Osteoblast (primary cell): ENCODE measurements around the gene RYR2. TPM values are rescaled to one million over a fixed set of nuclear protein-coding genes. Genes with fewer than 3 reads are reported as not detected.

ENCODE experiments used
- DNase-seq: peaks from one replicate; pipeline ENCODE4 v3.0.0; 2011; ENCODE audit warnings: low spot score, mixed read lengths; ENCODE audit not compliant: insufficient read length; ENCODE audit errors: missing footprints
- H2AFZ ChIP-seq: 2 replicates; pipeline ENCODE4 v1.6.0; 2011; ENCODE audit warnings: mild to moderate bottlenecking, low read length
- H3K27ac ChIP-seq: 2 replicates; pipeline ENCODE4 v1.5.1; 2011; ENCODE audit warnings: mild to moderate bottlenecking, low read depth, low read length, moderate library complexity
- H3K27me3 ChIP-seq: 2 replicates; pipeline ENCODE4 v1.6.0; 2012; ENCODE audit warnings: mild to moderate bottlenecking, control low read depth, inconsistent platforms, low read length, moderate library complexity; ENCODE audit not compliant: insufficient read depth
- H3K36me3 ChIP-seq: 2 replicates; pipeline ENCODE4 v1.5.1; 2011; ENCODE audit warnings: mild to moderate bottlenecking, low read length, control low read depth, moderate library complexity; ENCODE audit not compliant: insufficient read depth
- H3K4me1 ChIP-seq: 2 replicates; pipeline ENCODE4 v1.5.1; 2011; ENCODE audit warnings: mild to moderate bottlenecking, low read length, control low read depth, moderate library complexity; ENCODE audit not compliant: insufficient read depth
- H3K4me2 ChIP-seq: 2 replicates; pipeline ENCODE4 v1.6.0; 2011; ENCODE audit warnings: mild to moderate bottlenecking, low read length; ENCODE audit not compliant: insufficient read depth
- H3K4me3 ChIP-seq: fragments of 200-600 bp; sonication (generic); 3 replicates; pipeline ENCODE4 v1.5.1; 2012; ENCODE audit warnings: mild to moderate bottlenecking, low read length, inconsistent platforms; ENCODE audit not compliant: insufficient read depth
- H3K79me2 ChIP-seq: 2 replicates; pipeline ENCODE4 v1.6.0; 2012; ENCODE audit warnings: mild to moderate bottlenecking, low read length, control low read depth, inconsistent platforms; ENCODE audit not compliant: insufficient read depth
- H3K9me3 ChIP-seq: 2 replicates; pipeline ENCODE4 v1.5.1; 2011; ENCODE audit warnings: low read depth, low read length, control low read depth
- H4K20me1 ChIP-seq: 2 replicates; pipeline ENCODE4 v1.6.0; 2012; ENCODE audit warnings: mild to moderate bottlenecking, low read length, control low read depth; ENCODE audit not compliant: insufficient read depth
- CTCF ChIP-seq: IDR thresholded peaks from 2 replicates; pipeline ENCODE4 v1.5.1; 2011; ENCODE audit warnings: mild to moderate bottlenecking, low read depth, low read length, moderate library complexity; ENCODE audit errors: extremely low read depth
- total RNA-seq: library from RNA; depleted of rRNA; stranded (reverse); fragments of >200 nt; gene quantifications from 2 replicates; pipeline ENCODE4 v1.2.3, GENCODE V29; 2012

Gene RYR2
- total RNA-seq, 1 donor: not detected

GRCh38 chr1:237789619-237790018 lies 747.6 kb downstream of the RYR2 start:
- DNase-seq: no peak
- H3K36me3 ChIP-seq: no peaks in the 10 kb centered on the region
- no peaks in the 10 kb centered on the region for H3K9me3 ChIP-seq
- no peaks in the 10 kb centered on the region for H4K20me1 ChIP-seq
- H3K4me2 ChIP-seq: no peak overlapping the region
- no peak overlapping the region for H3K4me3 ChIP-seq
- H3K27me3 ChIP-seq: no peaks in the 10 kb centered on the region
- no peaks in the 10 kb centered on the region for H3K79me2 ChIP-seq
- no peak overlapping the region for H2AFZ ChIP-seq
- TF ChIP-seq CTCF: no peak
- no peak overlapping the region for H3K27ac ChIP-seq
- H3K4me1 ChIP-seq: no peaks in the 10 kb centered on the region

- H3K79me2 ChIP-seq: no peaks in the 10 kb centered on the region
- no peak overlapping the region for H3K27ac ChIP-seq
- no peaks in the 10 kb centered on the region for H3K4me1 ChIP-seq
- H3K4me2 ChIP-seq: no peak overlapping the region
- no peaks in the 10 kb centered on the region for H3K9me3 ChIP-seq
- H4K20me1 ChIP-seq: no peaks in the 10 kb centered on the region
- H2AFZ ChIP-seq: no peak overlapping the region
- no peak overlapping the region for H3K4me3 ChIP-seq
- no peaks in the 10 kb centered on the region for H3K27me3 ChIP-seq
- no peak for DNase-seq
- TF ChIP-seq CTCF: no peak
- no peaks in the 10 kb centered on the region for H3K36me3 ChIP-seq
Observed at GRCh38 chr1:237791592-237791991, 749.6 kb downstream of the RYR2 start.

GRCh38 chr1:237792149-237792548 lies 750.2 kb downstream of the RYR2 start:
- no peaks in the 10 kb centered on the region for H3K9me3 ChIP-seq
- no peaks in the 10 kb centered on the region for H4K20me1 ChIP-seq
- no peaks in the 10 kb centered on the region for H3K4me1 ChIP-seq
- no peaks in the 10 kb centered on the region for H3K79me2 ChIP-seq
- DNase-seq: no peak
- no peak overlapping the region for H2AFZ ChIP-seq
- H3K27ac ChIP-seq: no peak overlapping the region
- H3K36me3 ChIP-seq: no peaks in the 10 kb centered on the region
- no peaks in the 10 kb centered on the region for H3K27me3 ChIP-seq
- no peak overlapping the region for H3K4me2 ChIP-seq
- no peak overlapping the region for H3K4me3 ChIP-seq
- no peak for TF ChIP-seq CTCF

- no peak for DNase-seq
- H2AFZ ChIP-seq: no peak overlapping the region
- TF ChIP-seq CTCF: no peak
- no peak overlapping the region for H3K27ac ChIP-seq
- H3K4me3 ChIP-seq: no peak overlapping the region
- H3K4me2 ChIP-seq: no peak overlapping the region
- H4K20me1 ChIP-seq: no peaks in the 10 kb centered on the region
- H3K4me1 ChIP-seq: no peaks in the 10 kb centered on the region
- H3K79me2 ChIP-seq: no peaks in the 10 kb centered on the region
- no peaks in the 10 kb centered on the region for H3K36me3 ChIP-seq
- no peaks in the 10 kb centered on the region for H3K9me3 ChIP-seq
- no peaks in the 10 kb centered on the region for H3K27me3 ChIP-seq
Observed at GRCh38 chr1:237792726-237793125, 750.7 kb downstream of the RYR2 start.
